Upper lobe of left lung (tissue), 4 donors: ENCODE measurements around the gene ETNPPL.

Experiments used
- CTCF ChIP-seq, 6 experiments: fragments of 450-650 bp in 4 of 6; fragments of 200-600 bp in 2 of 6; sonication (generic) in 2 of 6; IDR thresholded peaks; one replicate each; pipeline ENCODE4 v1.5.1; 2016 to 2019; ENCODE audit warnings: antibody characterized with exemption in 6 of 6
- POLR2AphosphoS5 ChIP-seq, 2 donors: sonication (generic); formaldehyde crosslinking; IDR thresholded peaks; one replicate each; pipeline ENCODE4 v1.5.1; 2017; ENCODE audit warnings: antibody characterized with exemption in 2 of 2

GRCh38 chr4:108695062-108695461 lies 67.8 kb downstream of the ETNPPL start:
- TF ChIP-seq POLR2AphosphoS5 (IDR thresholded peaks at IDR 0.05), result no peak
- TF ChIP-seq CTCF (IDR thresholded peaks at IDR 0.05), result no peak
